Stimulated activated CD4-positive, alpha-beta T cell treated with anti-CD3 and anti-CD28 coated beads, Interleukin-4, amount 100 ng/mL, for 48 hours (primary cell): ENCODE measurements around the gene DPP6.
"Not testable (repeated sequence)": the region's sequence is repeated elsewhere in the genome, so short reads cannot be mapped to it uniquely, and the experiment has no call there.

Source experiments
- DNase-seq, 2 donors: peaks; one replicate each; pipeline ENCODE4 v3.0.0-alpha.2; 2020; ENCODE audit warnings: low read depth in 2 of 2

DPP6 gene

DNA sequence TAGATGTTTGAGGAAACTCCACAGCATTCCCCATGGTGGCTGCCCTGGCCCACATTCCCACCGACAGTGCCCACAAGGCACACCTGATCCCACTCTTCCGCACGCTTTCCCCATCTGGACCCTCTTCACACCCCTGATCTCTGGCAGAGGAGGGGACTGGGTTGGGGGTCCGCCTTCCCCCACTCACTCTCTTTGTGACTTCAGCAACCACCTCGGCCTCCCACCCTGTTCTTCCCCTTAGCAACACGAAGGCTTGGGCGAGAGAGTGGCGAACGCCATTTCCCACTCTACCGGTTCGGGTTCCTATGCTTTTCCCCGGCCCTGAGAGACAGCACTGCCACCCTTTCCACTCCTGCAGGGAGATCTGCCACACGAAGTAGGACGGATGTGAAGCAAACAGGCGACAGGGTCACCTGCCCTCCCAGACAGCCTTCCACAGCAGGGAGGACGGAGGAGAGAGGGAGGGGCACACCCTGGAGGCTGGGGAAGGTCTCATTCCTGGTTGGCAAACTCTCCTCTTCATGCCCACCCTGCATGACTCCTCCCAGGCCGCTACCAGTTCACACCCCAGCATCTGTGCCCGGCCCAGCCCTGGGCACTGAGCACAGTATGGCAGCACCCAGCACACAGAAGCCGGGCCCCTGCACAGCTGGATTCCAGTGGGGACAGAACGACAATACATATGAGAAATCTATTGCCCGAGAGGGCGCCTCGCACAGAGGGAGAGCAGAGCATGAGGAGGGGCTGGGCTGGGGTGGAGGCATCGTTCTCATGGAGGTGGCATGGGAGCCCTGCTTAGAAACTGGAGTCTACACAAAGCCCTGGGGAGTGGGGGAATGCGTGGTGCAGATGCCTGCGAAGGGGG, 857.3 kb downstream of the DPP6 start:
- DNase-seq: no peak

- no peak for DNase-seq
Measured at GRCh38 chr7:154910125-154910524, 857.9 kb downstream of the DPP6 start.

- no peak for DNase-seq
Measured at GRCh38 chr7:154910977-154911376, 858.8 kb downstream of the DPP6 start.

DNA sequence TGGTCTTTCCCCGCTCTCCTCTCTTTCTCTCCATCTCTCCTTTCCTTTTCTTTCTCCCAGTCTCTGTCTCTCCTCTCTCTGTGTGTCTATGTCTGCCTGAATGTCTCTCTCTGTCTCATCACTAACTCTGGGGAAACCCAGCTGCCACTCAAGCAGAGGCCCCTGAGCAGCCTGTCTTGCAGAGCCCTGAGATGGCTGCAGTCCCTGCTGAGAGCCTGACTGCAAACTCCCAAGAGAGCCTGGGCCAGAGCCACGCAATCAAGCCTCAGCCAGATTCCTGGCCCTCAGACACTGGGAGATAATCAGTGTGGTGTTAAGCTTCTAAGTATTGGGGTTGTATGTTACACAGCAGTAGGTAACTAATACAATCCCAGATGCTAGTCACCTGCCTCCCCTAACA, 859.2 kb downstream of the DPP6 start:
- DNase-seq: no peak

DNA sequence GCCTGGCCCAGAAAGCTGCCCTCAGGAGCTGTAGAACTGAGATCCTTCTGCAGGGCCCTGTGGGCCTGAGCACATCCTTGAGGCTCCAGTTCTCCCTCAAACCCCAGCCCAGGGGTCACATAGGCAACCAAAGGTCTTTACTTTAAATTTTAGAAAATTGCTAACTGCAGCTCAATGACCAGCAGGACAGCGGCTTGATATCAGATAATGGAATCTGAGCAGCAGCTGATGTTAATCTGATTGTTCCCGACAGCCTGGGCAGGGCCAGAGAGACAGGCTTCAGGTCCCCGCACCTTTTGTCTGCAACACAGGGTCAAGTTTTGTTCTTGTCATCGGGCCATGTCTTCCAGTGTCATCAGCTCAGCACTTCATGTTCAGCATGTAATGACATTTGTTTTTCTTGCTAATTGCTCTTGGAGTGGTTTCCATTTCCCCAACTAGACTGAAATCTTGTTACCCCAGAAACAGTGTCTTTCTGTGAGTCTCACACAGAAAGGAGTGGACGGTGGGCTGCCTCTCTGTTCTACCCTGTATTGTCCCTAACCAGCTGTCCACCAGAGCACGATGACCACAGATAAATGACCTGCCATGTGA, 859.8 kb downstream of the DPP6 start:
- no peak for DNase-seq

DNA sequence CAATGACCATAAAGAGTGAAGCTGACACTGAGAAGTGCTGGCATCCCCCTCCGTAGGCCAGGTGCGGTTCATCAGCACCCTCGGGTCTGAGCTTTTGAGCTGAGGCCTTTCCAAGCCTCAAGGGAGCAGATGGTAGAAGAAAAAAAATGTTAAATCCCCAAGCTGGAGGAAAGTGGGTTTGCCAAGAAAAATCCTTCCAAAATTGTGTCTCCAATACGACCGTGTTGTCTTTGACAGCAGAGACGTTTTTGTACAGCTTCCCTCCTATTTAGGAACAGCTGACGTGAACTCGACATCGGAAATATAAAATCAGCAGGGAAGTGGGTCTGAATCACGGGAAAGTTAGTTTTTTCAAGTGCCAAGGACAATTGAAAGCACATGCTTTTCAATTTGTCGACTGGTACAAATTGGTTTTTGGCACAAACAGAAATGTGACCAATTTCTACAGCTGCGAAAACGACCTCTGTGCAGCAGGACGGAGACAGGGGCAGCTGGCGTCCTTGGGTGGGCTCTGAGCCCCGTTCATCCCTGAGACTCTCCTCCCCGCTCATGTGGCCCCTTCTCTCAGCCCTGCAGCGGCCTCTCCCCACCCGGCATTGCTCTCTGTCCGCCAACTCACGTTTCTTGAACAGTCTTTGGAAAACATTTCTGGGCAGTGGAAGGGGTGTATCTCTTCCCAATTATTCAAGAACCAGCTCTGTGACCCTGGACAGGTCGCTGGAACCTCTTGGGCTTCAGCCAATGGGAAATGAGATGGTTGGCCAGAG, 860.9 kb downstream of the DPP6 start:
- DNase-seq: no peak

GRCh38 chr7:154913638-154914307, 861.6 kb downstream of the DPP6 start:
- DNase-seq: peak; percentile 82 to 95

- DNase-seq: no peak
Measured at GRCh38 chr7:154914308-154914995, 862.3 kb downstream of the DPP6 start.

- no peak for DNase-seq
Measured at GRCh38 chr7:154914996-154915380, 862.8 kb downstream of the DPP6 start.

DNA sequence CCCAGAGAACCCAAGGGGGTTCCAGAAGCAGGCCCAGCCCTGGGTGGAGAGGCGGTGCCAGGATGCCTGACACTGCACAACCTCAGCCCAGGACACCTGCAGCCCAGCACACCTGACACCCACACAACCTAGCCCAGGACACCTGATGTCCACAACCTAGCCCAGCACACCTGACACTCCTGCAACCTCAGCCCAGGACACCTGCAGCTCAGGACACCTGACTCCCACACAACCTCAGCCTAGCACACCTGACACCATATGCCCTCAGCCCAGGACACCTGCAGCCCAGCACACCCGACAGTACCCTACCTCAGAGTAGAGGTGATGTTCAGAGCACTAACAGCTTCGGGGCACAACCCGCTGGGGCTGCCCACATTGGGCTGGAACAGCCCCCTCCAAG, 863.4 kb downstream of the DPP6 start:
- DNase-seq: no peak

GRCh38 chr7:154916381-154916780, 864.2 kb downstream of the DPP6 start:
- no peak for DNase-seq

DNA sequence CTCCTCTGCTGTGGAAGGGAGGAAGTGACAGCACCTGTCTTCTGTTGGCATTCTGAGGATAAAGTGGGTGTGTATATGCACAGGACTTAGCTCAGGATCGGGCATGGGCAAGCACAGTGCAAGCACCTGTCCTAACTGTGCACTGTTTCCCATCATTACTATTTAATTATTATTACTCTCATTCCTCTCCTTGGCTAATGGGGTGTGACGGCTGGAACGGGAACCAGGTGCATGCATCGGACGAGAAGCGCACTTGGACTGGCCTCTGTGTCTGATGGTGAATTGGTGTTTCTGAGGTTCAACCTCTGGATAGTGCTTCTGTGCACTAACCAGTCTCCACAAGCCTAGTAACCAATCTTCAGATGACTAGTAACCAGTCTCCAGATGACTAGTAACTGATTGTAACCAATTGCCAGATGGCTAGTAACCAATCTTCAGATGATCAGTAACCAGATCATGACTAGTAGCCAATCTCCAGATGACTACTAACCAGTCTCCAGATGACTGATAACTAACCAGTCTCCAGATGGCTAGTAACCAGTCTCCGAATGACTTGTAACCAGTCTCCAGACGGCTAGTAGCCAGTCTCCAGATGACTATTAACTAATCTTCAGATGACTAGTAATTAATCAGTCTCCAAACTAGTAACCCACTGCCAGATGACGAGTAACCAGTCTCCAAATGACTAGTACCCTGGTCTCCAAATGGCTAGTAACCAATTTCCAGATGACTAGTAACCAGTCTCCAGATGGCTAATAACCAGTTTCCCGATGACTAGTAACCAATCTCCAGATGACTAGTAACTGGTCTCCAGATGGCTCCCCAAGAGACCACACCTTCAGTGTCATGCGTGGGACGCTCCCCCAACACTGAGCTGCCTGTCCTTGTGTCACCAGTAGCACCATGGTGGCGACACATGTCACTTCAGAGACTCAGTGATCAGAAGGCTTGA, 864.9 kb downstream of the DPP6 start:
- DNase-seq: no peak

GRCh38 chr7:154917808-154918160, 865.6 kb downstream of the DPP6 start:
- no peak for DNase-seq

- no peak for DNase-seq
Measured at GRCh38 chr7:154918266-154918665, 866.1 kb downstream of the DPP6 start.

DNA sequence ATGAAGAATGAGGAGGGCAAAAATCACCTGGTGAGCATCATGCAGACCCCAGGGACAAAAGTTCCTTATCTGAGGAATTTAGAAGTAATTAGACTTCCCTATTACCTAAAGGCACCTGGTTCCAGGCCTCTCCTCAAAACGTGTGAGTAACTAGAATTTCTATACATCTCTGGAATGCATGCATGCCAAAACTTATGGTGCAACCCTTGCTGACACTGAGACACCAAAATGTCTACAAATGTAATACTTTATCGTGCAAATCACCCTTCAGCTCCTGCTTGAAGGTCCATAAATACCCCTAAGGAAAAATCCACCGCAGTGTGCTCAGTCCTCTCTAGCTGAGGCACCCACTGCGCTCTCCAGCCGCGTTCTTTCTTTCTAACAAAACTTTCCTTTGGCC, 866.5 kb downstream of the DPP6 start:
- no peak for DNase-seq

DNA sequence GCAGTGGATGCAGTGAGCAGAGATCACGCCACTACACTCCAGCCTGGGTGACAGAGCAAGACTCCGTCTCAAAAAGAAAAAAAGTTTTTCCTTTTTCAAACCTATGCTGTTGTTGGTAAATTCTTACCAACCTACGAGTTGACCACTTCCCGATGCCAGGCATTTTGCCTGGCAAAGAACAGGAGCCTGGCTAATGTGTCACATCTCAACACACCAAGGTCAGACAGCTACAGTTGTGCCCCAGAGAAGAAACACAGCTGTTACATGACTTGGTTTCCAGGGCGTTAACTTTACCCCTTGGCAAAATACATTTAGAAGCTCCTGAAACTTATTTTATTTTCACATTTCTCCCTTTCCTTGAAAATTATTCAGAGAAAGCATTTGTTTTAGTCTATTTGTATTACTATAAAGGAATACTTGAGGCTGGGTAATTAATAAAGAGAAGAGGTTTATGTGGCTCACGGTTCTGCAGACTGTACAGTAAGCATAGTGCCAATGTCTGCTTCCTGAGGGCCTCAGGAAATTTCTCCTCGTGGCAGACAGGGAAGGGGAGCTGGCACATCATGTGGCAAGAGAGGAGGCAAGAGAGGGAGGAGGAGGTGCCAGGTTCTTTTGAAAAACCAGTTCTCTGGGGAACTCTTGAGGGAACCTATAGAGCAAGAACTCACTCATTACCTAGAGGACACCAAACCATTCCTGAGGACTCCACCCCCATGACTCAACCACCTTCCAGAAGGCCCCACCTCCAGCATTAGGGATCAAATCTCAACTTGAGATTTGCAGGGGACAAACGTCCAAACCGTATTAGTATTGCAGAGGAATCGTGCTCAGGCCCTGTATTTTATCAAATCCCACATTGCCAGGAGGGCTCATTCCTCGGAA, 867.4 kb downstream of the DPP6 start:
- no peak for DNase-seq

DNA sequence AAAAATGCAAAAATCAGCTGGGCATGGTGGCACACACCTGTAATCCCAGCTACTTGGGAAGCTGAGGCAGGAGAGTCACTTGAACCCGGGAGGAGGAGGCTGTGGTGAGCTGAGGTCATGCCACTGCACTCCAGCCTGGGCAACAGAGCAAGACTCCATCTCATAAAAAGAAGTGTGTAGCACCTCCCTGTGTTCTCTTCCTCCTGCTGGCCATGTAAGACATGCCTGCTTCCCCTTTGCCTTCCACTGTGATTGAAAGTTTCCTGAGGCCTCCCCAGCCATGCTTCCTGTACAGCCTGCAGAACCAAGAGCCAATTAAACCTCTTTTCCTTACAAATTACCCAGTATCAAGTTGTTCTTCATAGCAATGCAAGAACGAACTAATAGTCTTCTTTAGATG, 870.3 kb downstream of the DPP6 start:
- DNase-seq: not testable (repeated sequence)

GRCh38 chr7:154927624-154928125, 875.5 kb downstream of the DPP6 start:
- DNase-seq: peak; percentile 66 to 70
